Cardiac septum (tissue), 1 donor: ENCODE measurements around the gene SLC25A11. TPM values are rescaled to one million over a fixed set of nuclear protein-coding genes. Genes with fewer than 3 reads are reported as not detected.

Experiments used
- DNase-seq: peaks from one replicate; pipeline ENCODE4 v3.0.0-alpha.2; 2020; ENCODE audit warnings: low spot score
- intact Hi-C: fragments of 100-400 bp; cut with DNase I; formaldehyde crosslinking; loops from one replicate; pipeline ENCODE4 v1.14.0; 2022
- total RNA-seq: library from RNA; stranded (reverse); fragmentation: NEBNext Ultra II Directional; extraction: Animal tissue kit (Norgen Biotek cat#: 25700); gene quantifications from one replicate; pipeline ENCODE4 v1.2.1, GENCODE V29; 2021
- donor health status: DM: no; HTN: no; CAD: no.

SLC25A11 gene
- total RNA-seq, 1 donor from 2014 or later = 176 TPM

DNA sequence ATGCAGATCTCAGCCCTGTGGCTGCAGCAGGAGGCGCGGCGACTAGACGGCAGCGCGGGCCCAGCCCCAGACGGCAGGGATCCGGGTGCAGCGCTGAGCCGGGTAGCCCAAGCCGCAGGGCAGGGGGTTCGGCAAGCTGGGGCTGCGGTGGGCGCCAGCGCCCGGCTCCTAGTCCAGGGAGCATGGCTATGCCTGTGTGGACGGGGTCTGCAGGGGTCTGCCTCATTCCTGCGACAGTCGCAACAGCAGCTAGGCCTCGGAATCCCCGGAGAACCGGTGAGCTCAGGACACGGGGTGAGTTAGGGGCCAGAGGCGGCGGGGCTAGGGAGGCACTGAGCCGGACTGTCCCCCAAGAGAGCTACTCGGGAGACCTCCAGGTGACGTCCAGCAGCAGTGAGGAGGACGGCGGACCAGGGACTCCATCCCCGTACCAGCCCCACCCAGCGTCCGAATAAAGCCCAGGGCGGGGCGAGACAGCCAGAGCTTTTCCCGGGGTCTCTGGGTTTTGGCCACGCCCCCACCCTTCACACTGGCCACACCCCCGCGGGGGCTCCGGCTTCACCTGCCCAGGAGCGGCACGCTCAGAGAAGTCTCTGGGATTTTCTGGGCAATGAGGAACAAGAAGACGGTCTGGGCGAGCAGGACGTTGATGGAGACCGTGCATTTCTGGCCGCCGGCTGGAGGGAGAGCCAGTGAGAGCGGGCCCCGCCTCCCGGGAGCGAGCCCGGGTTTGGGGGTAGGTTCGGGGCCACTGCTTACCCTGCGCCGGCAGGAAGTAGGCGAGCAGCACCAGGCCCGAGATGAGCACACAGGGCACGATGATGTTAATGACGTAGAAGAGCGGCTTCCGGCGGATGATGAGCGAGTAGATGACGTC, 39.4 kb downstream of the SLC25A11 start:
- DNase-seq = no peak
- intact Hi-C loops = loop anchor here (5.0 kb wide), 1 partner anchor 188 kb away; the partner anchor contains the start of gene ARRB2

- DNase-seq = peak; percentile 92
- intact Hi-C loops = loop anchor here (5.0 kb wide), 1 partner anchor 187 kb away; the partner anchor contains the start of gene ARRB2
Measured at GRCh38 chr17:4899341-4900230, 40.3 kb downstream of the SLC25A11 start, which contains the start of gene C17orf107. C17orf107 (plus strand) TSS chr17:4899536; CDS start chr17:4899763, 227 bp downstream.

DNA sequence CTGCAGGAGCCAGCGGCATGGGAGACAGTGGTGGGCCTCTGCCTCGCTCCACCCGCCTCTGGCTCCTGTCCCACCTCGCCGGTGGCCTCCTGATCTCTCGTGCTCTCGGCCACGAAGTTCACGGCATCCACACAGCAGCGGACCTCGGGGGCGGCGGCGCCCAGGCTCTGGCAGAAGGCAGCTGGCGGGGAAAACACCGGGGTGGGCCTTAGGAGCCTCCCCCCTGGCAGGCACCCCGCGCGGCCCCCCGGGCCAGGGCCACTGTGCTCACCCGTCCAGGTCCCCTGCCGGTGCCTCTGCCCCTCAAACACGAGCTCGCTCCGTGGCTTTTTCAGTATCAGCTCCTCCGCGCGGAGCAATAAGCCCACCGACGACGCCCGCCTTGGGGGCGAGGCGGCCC, 40.9 kb downstream of the SLC25A11 start:
- DNase-seq = no peak
- intact Hi-C loops = no loop called here

DNA sequence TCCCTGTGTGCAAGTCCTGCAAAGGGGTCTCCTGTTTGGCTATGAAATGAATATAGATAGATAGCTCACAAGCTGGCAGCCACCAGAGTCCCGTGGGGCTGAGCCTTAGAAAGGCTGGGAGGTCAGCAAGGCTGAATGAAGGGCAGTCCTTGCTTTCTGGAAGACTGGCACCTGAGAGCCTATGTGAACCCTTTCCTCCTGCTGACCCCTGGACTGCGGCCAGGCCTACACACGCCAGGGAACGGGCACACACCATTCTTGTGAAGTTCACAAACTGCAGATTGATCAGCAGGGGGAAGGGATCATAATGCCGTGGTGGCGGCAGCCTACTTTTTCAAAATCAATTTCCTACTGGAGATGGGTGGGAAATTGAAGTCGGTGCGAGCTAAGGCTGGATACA, 41.5 kb downstream of the SLC25A11 start:
- DNase-seq = no peak
- intact Hi-C loops = no loop called here

- no peak for DNase-seq
- intact Hi-C loops = no loop called here
Measured at GRCh38 chr17:4897785-4898184, 42.1 kb downstream of the SLC25A11 start.

GRCh38 chr17:4897198-4897687, 42.6 kb downstream of the SLC25A11 start:
- no peak for DNase-seq
- intact Hi-C loops = no loop called here

DNA sequence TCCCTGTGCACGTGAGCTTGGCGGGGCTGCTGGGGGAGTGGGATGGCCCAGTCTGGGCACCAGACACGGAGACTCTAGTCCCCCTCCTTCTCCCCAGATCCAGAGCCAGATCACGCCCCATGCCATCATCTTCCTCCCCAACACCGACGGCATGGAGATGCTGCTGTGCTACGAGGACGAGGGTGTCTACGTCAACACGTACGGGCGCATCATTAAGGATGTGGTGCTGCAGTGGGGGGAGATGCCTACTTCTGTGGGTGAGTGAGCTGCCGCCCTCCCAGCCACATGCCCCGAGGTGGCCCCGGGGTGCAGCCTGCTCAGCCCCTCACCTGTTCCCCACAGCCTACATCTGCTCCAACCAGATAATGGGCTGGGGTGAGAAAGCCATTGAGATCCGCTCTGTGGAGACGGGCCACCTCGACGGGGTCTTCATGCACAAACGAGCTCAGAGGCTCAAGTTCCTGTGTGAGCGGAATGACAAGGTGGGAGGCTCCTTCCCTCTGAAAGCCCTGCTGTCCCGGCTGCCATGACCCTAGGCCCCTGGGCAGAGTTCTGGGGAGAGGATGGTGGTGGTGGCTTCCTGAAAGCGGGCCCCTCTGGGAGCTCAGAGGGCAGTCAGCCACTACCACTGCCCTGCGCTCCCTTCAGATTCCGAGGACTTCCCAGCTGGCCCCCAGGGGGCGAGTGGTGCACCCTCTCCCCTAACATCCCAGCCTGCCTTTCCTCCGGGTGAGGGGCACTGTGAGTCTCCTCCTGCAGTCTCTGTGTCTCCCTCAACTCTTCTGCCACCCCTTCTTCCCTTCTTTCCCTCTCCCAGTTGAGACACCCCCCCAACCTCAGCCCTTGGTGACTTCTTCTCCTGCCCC, 43.3 kb downstream of the SLC25A11 start:
- no peak for DNase-seq
- intact Hi-C loops = no loop called here

- intact Hi-C loops = no loop called here
Measured at GRCh38 chr17:4895657-4896331, 44.1 kb downstream of the SLC25A11 start.

DNA sequence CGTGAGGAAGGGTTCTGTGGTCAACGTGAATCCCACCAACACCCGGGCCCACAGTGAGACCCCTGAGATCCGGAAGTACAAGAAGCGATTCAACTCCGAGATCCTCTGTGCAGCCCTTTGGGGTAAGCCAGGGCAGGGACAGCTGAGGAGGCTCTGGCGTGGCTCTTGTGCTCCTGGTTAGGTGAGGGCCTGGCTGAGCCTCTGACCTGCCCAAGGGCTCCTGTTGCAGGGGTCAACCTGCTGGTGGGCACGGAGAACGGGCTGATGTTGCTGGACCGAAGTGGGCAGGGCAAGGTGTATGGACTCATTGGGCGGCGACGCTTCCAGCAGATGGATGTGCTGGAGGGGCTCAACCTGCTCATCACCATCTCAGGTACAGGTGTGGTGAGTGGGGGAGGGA, 44.7 kb downstream of the SLC25A11 start:
- DNase-seq = no peak
- intact Hi-C loops = no loop called here

More at GRCh38 chr17:4895657-4896331, 44.1 kb downstream of the SLC25A11 start:
- no peak for DNase-seq

- DNase-seq = no peak
- intact Hi-C loops = no loop called here
Measured at GRCh38 chr17:4893721-4894560, 45.9 kb downstream of the SLC25A11 start.

GRCh38 chr17:4893272-4893671, 46.6 kb downstream of the SLC25A11 start:
- DNase-seq = no peak

GRCh38 chr17:4892499-4893221, 47.2 kb downstream of the SLC25A11 start:
- intact Hi-C loops = no loop called here
- no peak for DNase-seq

More at GRCh38 chr17:4893272-4893671, 46.6 kb downstream of the SLC25A11 start:
- intact Hi-C loops = no loop called here

GRCh38 chr17:4891411-4892410, 48.1 kb downstream of the SLC25A11 start:
- no peak for DNase-seq
- intact Hi-C loops = no loop called here

GRCh38 chr17:4887581-4887980, 52.3 kb downstream of the SLC25A11 start:
- DNase-seq = no peak
- intact Hi-C loops = loop anchor here (5.0 to 10.0 kb wide), 2 partner anchors 155 to 323 kb away; partner anchors contain the start of genes GGT6 and MED11
